HAP-1 (cell line): ENCODE measurements around the gene ABHD5.
A peak's percentile ranks its signal among the peaks of the same experiment; 100 is the strongest.

Experiments used
- DNase-seq, 2 experiments: peaks; one replicate each; pipeline ENCODE4 v3.0.0-alpha.2; 2016 to 2020; ENCODE audit warnings: low spot score in 2 of 2
- H3K27me3 ChIP-seq: fragments of 250-450 bp; sonication (Bioruptor Pico); 2 replicates; pipeline ENCODE4 v1.5.1; 2020; ENCODE audit warnings: low read depth, mild to moderate bottlenecking, moderate library complexity
- H3K36me3 ChIP-seq: fragments of 250-450 bp; sonication (Bioruptor Pico); replicated peaks from 2 replicates; pipeline ENCODE4 v1.5.1; 2020; ENCODE audit warnings: mild to moderate bottlenecking
- H3K4me1 ChIP-seq: fragments of 250-450 bp; sonication (Bioruptor Pico); 2 replicates; pipeline ENCODE4 v1.5.1; 2020; ENCODE audit warnings: mild to moderate bottlenecking
- H3K4me3 ChIP-seq: fragments of 250-450 bp; sonication (Bioruptor Pico); 2 replicates; pipeline ENCODE4 v1.5.1; 2020; ENCODE audit warnings: mild to moderate bottlenecking, moderate library complexity
- H3K9me3 ChIP-seq: fragments of 250-450 bp; sonication (Bioruptor Pico); 2 replicates; pipeline ENCODE4 v1.5.1; 2020; ENCODE audit warnings: mild to moderate bottlenecking, moderate library complexity
- in situ Hi-C: fragments of 300-500 bp; cut with MboI; formaldehyde crosslinking; loops from 3 replicates; pipeline ENCODE4 v1.14.3; 2020; ENCODE audit warnings: low sequenced_read_pairs, inconsistent platforms, mixed read lengths

Gene ABHD5

GRCh38 chr3:43762451-43762850 lies 71.7 kb downstream of the ABHD5 start:
- no peaks in the 10 kb centered on the region for H3K4me1 ChIP-seq
- H3K9me3 ChIP-seq: no peaks in the 10 kb centered on the region
- H3K4me3 ChIP-seq: no peak overlapping the region
- no peaks in the 10 kb centered on the region for H3K27me3 ChIP-seq
- H3K36me3 ChIP-seq: no peaks in the 10 kb centered on the region
- no peak for DNase-seq
- in situ Hi-C loops: no loop called here

DNA sequence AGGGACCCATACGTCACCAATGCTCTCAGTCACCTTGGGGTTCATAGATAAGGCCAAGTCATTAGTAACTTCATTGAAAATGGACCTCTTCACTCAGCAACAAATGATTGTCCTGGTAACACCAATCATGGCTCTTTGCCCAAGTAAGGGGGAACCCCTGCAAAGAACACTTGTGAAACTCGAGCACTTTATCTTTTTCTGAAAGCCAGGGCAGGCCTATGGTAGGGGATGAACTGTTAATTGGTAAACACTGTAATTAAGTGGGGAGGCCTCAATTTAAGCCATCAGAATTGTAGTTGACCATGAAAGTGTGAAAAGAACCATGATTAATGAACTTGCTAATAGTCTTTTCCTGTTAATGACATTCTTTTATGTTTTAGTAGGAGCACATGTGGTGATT lies 73.3 kb downstream of the ABHD5 start:
- DNase-seq: no peak

GRCh38 chr3:43764471-43764870 lies 73.7 kb downstream of the ABHD5 start:
- Histone ChIP-seq H3K4me1 (no peaks in the 10 kb centered on the region), H3K4me3 (no peak overlapping the region), H3K36me3 (no peaks in the 10 kb centered on the region), H3K27me3 (no peaks in the 10 kb centered on the region), H3K9me3 (no peaks in the 10 kb centered on the region)
- DNase-seq: no peak
- in situ Hi-C loops: no loop called here

More for the DNA sequence above, 73.3 kb downstream of the ABHD5 start:
- in situ Hi-C loops: no loop called here
- Histone ChIP-seq H3K9me3 (no peaks in the 10 kb centered on the region), H3K27me3 (no peaks in the 10 kb centered on the region), H3K36me3 (no peaks in the 10 kb centered on the region), H3K4me3 (no peak overlapping the region), H3K4me1 (no peaks in the 10 kb centered on the region)

GRCh38 chr3:43765521-43765971 lies 74.8 kb downstream of the ABHD5 start:
- no peak for DNase-seq
- Histone ChIP-seq H3K36me3 (no peaks in the 10 kb centered on the region), H3K4me1 (no peaks in the 10 kb centered on the region), H3K27me3 (no peaks in the 10 kb centered on the region), H3K4me3 (no peak overlapping the region), H3K9me3 (no peaks in the 10 kb centered on the region)
- in situ Hi-C loops: no loop called here

DNA sequence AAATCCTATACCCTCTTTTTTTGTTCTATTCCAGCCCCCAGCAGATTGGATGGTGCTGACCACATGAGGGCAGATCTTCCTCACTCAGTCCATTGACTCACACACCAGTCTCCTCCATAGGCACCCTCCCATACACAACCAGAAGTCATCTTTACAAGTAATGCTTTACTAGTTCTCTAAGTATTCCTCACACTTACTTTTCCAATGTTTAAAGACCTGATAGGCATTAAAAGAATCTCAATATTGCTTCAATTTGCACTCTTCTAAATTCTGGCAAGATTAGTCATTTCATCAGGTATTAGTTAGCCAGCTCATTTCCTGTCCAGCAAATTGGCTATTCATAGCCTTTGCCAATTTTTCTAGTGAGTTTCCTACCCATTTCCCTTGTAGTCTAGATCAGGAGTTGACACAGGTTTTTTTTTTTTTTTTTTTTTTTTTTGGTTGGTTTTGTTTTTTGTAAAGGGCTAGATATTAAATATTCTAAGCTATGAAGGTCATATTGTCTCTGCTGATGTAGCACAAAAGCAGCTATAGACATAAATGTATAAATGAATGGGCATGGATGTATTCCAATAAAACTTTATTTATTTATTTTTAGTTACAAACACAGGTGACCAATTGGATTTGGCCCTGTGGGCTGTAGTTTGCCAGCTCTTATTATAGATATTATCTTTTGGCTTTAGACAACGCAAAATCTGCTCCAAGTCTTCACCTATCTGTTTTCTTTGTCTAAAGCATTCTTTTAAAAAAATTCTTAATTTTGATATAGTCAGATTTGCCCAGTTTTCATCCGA lies 76.1 kb downstream of the ABHD5 start:
- no peak overlapping the region for H3K4me3 ChIP-seq
- in situ Hi-C loops: no loop called here
- no peaks in the 10 kb centered on the region for H3K36me3 ChIP-seq
- H3K4me1 ChIP-seq: no peaks in the 10 kb centered on the region
- no peaks in the 10 kb centered on the region for H3K27me3 ChIP-seq
- no peak for DNase-seq
- no peaks in the 10 kb centered on the region for H3K9me3 ChIP-seq

- H3K4me1 ChIP-seq: no peaks in the 10 kb centered on the region
- no peak for DNase-seq
- no peaks in the 10 kb centered on the region for H3K9me3 ChIP-seq
- H3K36me3 ChIP-seq: no peaks in the 10 kb centered on the region
- in situ Hi-C loops: no loop called here
- no peak overlapping the region for H3K4me3 ChIP-seq
- H3K27me3 ChIP-seq: no peaks in the 10 kb centered on the region
These were observed 77.7 kb downstream of the ABHD5 start for GRCh38 chr3:43768381-43768973.

- peak; percentile 94 to 99 for DNase-seq
- peak overlapping the region; percentile 18; the same call in 1 of the 2 replicates for H3K4me3 ChIP-seq
These were observed 78.6 kb downstream of the ABHD5 start for GRCh38 chr3:43769097-43769884.

DNA sequence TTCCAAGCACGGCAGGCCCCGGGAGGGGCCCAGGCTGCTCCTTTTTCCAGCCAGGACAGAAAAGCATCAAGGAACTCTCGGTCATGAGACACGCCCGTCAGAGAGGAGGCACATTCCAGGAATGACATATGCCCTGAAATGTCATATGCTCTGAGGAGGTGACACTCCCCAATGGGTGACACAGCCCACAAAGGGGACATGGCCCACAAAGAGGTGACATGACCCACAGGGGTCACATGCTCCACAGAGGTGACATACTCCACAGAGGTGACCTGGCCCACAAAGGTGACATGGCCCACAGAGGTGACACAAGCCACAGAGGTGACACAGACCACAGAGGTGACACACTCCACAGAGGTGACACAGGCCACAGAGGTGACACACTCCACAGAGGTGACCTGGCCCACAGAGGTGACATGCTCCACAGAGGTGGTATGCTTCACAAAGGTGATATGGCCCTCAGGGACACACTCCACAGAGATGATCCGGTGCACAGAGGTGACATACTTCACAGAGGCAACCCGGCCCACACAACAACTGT lies 79.2 kb downstream of the ABHD5 start:
- Histone ChIP-seq H3K36me3 (no peaks in the 10 kb centered on the region), H3K27me3 (no peaks in the 10 kb centered on the region), H3K4me3 (peak overlapping the region; percentile 18; the same call in 1 of the 2 replicates), H3K4me1 (no peaks in the 10 kb centered on the region), H3K9me3 (no peaks in the 10 kb centered on the region)
- in situ Hi-C loops: no loop called here
- no peak for DNase-seq

More at GRCh38 chr3:43769097-43769884, 78.6 kb downstream of the ABHD5 start:
- in situ Hi-C loops: no loop called here
- no peaks in the 10 kb centered on the region for H3K9me3 ChIP-seq
- no peaks in the 10 kb centered on the region for H3K27me3 ChIP-seq
- no peaks in the 10 kb centered on the region for H3K36me3 ChIP-seq
- H3K4me1 ChIP-seq: no peaks in the 10 kb centered on the region

DNA sequence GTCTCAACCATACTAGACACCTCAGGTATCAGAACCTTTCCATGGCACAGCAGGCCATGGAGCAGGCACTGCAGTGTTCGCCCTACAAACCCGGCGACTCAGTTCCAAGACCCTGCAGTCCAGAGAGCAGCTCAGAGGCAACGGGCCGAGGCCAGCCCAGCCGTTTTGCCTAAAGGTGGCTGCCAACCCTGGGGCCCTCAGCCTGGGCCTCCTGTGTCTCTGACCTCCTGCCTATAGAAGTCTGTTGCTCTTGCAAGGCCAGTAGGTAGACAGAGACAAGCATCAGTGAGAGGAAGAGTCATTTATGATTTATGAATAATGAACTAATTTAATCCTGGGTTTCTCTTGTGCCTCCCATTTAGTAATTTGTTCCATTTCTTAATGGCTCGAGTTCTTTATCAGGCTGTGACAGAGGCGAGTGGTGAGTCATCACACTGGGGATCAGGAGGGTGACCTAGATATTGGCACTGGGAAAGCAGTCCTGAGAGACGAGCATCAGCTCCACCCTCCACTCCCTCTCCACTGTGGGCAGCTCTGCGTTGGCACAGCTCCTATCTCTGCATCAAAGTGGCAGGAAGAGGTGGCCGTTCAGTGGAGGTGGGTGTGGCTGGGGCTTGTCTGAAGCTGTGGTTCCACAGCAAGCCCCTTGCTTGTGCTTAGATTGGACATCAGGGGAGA lies 79.8 kb downstream of the ABHD5 start:
- no peak overlapping the region for H3K4me3 ChIP-seq
- no peaks in the 10 kb centered on the region for H3K36me3 ChIP-seq
- no peaks in the 10 kb centered on the region for H3K27me3 ChIP-seq
- no peak for DNase-seq
- no peaks in the 10 kb centered on the region for H3K9me3 ChIP-seq
- in situ Hi-C loops: no loop called here
- no peaks in the 10 kb centered on the region for H3K4me1 ChIP-seq

DNA sequence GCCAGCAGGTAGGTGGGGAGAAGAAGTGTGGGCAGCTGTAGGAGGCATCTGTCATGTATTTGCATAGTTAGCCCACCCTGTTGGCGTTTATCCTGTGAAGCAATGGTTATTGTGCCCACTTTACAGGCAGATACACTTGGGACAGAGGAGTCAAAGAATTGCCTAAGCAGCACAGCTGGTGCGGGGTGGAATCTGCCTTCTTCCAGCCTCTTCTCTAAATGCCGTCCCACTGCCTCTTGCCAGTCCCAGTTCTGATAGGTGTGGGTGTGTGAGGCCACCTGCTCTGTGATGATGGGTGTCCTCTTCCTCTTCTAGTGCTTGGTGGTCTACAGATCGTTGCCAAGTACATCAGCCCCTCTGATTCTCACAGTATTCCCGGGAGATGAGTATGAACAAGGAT lies 80.9 kb downstream of the ABHD5 start:
- Histone ChIP-seq H3K9me3 (no peaks in the 10 kb centered on the region), H3K4me3 (no peak overlapping the region), H3K4me1 (no peaks in the 10 kb centered on the region), H3K27me3 (no peaks in the 10 kb centered on the region), H3K36me3 (no peaks in the 10 kb centered on the region)
- no peak for DNase-seq
- in situ Hi-C loops: no loop called here

DNA sequence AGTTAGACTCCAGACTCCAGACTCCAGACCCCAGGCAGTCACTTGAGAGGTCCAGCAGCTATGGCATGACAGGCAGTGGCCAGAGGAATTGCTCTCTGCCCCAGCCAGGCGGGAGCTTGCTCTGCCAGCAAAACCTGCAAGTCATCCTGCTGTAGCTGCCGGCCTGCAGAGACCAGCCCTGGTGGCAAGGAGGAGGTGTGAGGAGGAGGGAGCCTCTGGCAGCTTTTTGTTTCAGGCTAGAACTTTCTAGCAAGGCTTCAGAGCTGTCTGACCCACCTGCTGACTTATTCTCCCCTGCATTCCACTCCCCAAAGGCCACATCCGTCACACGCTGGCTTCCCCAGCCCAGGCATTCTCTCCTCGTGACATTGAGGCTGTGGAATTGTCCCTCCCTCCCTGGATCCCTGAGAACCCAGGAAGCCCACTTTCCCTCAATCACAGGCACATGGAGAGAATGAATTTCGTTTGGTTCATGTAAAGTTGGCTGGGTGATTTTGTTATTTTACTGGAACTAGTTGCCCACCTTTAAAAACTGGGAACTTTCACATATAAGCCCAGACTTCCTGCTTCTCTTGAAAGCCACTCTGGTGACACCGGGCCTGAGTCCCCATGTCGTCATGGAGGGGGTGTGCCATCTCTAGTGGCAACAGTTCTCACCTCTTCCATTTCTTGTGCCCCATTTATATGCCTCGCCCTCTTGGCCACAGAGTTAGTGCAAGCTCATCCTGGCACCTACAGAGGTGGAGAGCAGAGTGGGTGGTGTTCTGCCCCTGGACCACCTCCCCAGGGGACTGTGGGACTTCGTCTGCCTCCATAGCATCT lies 82.7 kb downstream of the ABHD5 start:
- Histone ChIP-seq H3K9me3 (no peaks in the 10 kb centered on the region), H3K27me3 (no peaks in the 10 kb centered on the region), H3K36me3 (no peaks in the 10 kb centered on the region), H3K4me1 (no peaks in the 10 kb centered on the region), H3K4me3 (no peak overlapping the region)
- DNase-seq: no peak
- in situ Hi-C loops: no loop called here

DNA sequence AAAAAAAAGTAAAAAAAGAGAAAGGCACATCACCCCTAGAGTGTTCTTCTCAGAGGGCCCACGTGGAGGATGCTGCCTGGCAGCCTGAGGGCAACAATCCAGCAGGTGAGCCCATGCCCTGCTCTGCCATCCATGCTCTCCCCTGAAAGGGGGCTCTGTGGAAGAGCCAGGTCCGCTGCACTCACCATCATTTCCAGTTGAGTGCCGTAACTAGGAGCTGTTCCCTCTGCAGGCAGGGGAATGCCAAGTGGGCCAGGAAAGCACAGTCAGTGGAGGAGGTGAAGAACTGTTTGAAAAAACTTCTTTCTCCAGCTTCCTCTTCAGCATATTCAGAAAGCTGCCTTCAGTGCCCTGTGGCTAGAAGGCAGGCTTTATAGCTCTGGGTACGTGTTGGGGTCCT lies 84.1 kb downstream of the ABHD5 start:
- Histone ChIP-seq H3K4me3 (no peak overlapping the region), H3K9me3 (no peaks in the 10 kb centered on the region), H3K4me1 (no peaks in the 10 kb centered on the region), H3K36me3 (no peaks in the 10 kb centered on the region), H3K27me3 (no peaks in the 10 kb centered on the region)
- DNase-seq: no peak
- in situ Hi-C loops: no loop called here

DNA sequence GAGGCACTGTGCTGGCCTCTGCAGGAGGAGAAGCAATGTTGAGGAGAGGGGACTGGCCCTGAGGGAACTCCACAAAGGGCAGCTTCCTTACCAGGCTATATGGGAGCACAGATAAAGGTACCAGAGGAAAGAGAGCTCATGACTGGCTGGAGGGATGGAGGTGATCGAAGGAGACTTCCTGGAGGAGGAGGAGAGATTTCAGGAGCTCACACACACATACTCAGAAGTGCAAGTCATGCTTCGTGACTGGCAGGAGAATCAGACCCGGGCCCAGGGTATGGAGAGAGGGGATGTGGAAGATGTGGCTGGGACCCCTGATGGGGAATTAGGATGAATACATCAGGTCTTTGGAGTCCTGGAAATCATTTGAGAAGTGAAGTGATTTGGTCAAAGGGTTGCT lies 85.4 kb downstream of the ABHD5 start:
- in situ Hi-C loops: no loop called here
- Histone ChIP-seq H3K36me3 (no peaks in the 10 kb centered on the region), H3K4me1 (no peaks in the 10 kb centered on the region), H3K4me3 (no peak overlapping the region), H3K9me3 (no peaks in the 10 kb centered on the region), H3K27me3 (no peaks in the 10 kb centered on the region)
- DNase-seq: no peak
